COR-L47 (cell line): ENCODE measurements around the gene EIF4H.
"Not testable (repeated sequence)": the region's sequence is repeated elsewhere in the genome, so short reads cannot be mapped to it uniquely, and the experiment has no call there.

Experiments used
- DNase-seq: peaks from one replicate; lab custom pipeline; 2025; lab: John Stamatoyannopoulos, UW

Gene EIF4H

DNA sequence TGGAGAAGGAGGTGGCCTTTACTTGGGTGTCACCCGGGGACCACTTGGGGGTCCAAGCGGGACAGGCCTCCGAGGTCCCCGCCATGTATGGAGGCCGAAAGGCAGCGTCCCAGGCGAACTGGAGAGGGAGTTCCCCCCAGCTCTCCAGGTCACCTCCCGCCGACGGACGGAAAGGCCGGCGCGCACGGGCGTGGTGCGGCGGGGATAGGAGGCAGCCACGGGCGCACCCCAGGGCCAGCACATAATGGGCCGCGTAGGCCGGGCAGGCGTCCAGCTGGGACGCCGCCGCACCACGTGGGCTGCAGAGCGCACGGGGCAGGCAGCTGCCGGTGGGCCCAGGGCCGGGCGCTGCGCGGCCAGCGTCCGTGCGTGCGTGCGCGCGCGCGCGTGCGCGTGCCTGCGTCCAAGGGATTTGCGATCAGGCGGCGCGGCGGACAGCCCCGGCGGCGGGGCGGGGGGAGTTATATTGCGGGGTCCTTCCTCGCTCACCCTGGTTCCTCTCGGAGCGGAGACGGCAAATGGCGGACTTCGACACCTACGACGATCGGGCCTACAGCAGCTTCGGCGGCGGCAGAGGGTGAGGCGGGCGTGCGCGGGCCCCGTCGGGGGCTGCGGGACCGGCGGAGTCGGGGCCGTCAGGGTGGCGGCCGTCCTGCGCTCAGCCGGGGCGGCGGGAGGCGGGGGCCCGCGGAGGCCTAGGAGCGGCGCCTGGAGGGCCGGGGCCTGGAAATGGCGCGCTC is at the start of gene EIF4H:
Gene EIF4H (plus strand): TSS at position 491 of the 740 bp plus-strand sequence. CDS start 28 bp downstream, at position 519.
- DNase-seq, result peak; percentile 91

DNA sequence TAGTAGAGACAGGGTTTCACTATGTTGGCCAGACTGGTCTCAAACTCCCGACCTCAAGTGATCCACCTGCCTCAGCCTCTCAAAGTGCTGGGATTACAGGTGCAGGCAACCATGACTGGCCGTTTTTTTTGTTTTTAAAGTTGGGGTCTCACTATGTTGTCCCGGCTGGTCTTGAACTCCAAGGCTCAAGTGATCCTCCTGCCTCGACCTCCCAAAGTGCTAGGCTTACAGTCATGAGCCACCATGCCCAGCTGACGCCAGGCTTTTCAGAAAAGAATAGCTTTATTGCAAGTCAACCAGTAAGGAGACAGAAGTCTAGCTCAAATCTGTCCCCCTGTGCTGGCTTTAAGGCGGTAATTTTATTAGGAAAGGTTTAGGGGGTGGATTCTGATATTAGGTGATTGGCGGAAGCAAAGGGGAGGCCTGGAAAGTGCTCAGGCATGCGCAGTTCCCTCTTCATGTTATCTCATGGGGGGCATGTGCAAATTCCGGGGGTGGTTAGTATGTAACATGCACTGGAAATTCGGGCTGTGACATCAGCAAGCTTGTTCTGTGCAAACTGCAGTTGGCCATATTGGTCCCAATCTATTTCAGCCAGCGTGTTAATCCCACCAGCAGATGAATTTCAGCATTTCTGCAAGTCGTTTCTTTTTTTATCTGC is 47.8 kb upstream of the EIF4H start:
- DNase-seq, result no peak

DNA sequence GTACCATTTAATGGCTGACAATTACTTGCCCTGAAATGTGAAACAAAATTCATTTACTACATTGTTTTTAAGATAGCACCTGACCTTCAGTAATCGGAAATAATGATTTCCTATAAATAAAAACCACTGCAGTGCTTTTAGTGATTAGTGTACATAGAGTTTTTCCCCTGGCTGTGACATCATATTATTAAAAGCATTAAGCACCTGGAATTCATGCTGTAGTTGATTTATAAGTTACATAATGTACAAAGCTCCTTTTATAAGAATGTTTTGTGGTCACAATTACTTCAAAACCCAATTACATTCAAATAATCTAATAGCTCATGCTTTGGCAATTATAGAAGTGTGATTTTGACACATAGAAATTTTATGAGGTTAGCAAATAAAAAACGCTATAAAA is 44.3 kb upstream of the EIF4H start:
- no peak for DNase-seq

DNA sequence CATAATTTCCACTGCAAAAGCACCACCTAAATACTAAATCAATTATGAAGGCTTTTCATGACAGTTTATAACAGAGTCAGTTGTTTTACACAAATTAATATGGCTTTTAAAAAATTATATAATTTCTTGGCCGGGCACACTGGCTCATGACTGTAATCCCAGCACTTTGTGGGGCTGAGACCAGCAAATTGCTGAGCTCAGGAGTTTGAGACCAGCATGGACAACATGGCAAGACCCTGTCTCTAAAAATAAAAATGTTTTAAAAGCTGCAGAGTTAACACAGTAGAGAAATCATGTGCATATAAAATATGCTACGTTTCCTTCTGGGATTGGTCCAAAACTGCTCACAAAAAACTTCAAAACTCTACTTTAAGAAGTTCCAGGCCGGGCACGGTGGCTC is 43.6 kb upstream of the EIF4H start:
- DNase-seq, result no peak

DNA sequence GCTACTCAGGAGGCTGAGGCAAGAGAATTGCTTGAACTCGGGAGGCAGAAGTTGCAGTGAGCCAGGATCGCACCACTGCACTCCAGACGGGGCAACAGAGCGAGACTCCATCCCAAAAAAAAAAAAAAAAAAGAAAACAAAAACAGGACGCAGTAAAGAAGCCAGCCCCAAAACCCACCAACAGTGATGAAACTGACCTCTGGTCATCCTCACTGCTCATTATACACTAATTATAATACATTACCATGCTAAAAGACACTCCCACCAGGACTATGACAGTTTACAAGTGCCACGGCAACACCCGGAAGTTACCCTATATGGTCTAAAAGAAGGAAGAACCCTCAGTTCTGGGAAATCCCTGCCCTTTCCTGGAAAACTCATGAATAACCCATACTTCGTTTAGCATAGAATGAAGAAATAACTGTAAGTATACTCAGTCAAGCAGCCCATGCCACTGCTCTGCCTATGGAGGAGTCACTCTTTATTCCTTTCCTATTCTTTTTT is 40.0 kb upstream of the EIF4H start:
- DNase-seq, result no peak

DNA sequence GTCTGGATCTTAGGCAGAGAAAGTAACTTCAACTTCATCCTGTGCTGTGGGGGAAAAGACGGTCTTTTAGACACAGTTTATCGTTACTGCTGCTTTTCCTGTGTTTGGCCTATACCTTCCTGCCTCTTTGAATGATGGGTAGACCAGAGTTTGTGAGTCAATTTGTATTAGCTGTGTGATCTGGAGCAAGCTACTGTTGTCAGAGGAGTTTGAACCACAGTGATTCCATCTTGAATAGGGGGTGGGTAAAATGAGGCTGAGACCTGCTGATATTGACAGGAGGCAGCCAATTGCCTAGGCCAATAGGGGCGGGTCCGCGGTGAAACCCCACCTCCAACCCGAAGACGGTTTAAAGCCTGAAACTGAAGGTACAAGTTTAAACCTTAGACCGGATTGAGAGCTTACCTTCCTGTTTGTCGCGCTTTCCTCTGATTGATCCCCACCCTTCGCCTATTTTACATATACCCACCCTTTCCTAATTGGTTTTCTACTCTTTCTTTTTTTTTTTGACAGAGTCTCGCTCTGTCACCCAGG is 35.8 kb upstream of the EIF4H start:
- no peak for DNase-seq

DNA sequence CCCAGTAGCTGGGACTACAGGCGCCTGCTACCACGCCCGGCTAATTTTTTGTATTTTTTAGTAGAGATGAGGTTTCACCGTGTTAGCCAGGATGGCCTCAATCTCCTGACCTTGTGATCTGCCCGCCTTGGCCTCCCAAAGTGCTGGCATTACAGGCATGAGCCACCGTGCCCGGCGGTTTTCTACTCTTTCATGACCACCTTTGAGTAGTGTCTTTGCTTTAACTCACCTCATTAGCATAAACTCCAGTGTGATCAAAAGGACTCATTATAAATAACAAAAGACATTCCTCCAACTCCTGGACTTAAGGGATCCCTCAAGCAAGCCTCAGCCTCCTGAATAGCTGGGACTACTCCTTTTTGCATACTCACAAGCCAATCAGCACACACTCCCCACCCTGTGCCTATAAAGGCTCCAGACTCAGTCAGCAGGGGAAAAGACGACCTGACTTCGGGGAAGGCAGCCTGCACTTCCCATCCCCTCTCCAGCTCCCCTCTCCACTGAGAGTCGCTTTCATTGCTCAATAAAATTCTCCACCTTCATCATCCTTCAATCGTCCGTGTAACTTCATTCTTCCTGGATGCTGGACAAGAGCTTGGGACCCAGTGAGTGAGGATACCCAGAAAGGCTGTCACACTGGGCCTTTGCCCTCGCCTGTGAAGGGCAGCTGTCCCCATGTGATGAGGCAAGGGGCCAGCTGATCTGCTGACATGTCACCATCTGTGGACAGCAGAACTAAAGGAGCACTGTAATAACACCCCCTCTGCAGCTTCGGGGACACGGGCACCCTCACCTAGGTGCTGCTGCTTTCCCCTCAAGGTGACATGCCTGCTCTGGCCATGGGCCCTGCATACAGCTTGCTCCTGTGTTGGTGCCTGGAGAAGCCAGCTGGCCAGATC is 35.0 kb upstream of the EIF4H start:
- no peak for DNase-seq

DNA sequence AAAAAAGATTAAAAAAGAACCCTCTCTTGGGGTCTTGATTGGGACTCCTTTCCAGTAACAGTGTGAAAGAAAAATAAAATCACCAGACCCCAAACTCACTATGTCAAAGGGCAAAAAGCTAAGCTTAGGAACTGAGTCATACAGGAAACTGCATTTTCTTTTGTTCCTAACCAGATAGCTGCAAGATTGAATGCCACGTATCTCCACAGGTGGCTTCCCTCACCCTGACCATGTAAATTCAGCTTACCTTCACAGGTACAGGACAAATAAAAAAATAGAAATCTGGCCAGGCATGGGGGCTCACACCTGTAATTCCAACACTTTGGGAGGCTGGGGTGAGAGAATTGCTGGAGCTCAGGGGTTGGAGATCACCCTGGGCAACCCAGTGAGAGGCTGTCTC is 32.5 kb upstream of the EIF4H start:
- DNase-seq, result no peak

DNA sequence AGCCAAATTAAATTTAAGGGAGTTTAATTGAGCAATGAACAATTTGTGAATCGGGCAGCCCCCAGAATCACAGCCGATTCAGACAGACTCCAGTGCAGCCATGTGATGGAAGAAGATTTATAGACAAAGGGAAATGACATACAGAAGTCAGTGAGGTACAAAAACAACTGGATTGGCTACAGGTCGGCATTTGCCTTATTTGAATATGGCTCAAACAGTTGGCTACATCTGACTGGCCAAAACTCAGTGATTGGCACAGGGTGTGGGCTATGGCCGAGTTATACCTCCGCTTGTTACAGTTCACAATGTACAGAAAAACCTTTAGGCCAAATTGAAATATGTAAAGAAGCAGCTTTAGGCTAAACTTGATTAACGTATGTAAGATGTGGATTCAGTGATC is 30.8 kb upstream of the EIF4H start:
- DNase-seq, result no peak

DNA sequence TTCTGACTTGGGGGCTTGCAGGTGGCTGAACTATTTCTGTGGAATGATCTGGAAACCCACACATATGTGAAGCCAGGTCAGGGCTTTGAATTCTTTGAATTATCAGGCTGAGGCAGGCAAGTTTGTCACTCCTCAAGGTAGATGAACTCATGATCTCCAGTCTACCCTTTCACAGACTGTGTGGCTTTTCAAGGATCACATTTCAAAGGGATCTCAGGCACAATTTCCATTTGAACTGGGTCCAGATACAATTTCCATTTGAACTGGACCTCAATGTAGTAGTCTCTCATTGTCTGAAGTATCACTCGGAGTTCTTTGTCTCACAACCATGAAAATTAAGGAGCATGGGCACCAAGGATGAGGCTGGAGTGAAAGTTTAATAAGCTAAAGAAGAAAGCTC is 25.7 kb upstream of the EIF4H start:
- no peak for DNase-seq

DNA sequence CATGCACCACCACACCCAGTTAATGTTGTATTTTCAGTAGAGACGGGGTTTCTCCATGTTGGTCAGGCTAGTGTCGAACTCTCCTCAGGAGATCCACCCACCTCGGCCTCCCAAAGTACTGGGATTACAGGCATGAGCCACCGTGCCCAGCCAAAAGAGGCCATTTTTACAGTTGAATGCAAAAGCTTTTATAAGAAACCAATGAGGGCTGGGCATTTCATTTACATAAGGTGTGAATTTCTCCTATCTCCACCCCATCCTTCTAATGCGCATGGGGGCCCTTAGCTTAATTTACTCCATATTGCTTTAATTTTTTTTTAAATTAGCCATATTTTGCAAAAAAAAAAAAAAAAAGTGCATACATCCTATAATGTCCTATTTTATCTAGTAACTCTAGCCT is 25.1 kb upstream of the EIF4H start:
- no peak for DNase-seq

DNA sequence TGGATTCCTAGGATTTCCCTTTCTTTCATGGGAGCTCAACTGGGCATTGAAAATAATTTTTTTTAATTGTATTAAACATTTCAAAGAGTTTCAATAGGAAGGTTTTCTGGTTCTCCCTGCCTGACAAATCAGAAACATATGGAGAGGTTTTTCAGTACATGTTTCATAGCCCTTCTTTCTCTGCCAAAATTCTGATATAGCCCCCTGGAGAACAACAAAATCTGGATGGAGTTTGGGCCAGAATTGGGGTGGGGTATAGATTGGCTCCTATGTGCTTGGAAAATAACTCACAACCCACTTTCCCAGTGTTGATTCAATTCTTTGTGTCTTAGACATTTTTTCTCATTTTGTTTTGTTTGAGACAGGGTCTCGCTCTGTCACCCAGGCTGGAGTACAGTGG is 24.6 kb upstream of the EIF4H start:
- DNase-seq, result no peak

DNA sequence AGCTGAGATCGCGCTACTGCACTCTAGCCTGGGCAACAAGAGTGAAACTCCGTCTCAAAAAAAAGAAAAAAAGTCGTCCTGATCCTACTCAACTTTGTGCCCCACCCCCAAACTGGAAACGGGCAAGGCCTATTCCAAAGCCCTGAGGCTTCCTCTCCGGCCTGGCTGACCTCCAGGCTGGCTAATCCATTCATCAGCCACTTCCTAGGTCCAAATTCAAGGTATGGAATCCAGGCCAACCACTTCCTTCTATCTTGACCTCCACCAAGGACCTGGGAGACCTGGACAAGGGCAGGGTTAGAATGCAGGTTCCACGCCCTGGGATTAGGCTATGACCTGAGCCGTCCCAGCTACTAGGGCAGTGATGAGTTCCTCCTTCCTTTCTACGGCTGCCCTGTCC is 20.4 kb upstream of the EIF4H start:
- DNase-seq, result no peak

DNA sequence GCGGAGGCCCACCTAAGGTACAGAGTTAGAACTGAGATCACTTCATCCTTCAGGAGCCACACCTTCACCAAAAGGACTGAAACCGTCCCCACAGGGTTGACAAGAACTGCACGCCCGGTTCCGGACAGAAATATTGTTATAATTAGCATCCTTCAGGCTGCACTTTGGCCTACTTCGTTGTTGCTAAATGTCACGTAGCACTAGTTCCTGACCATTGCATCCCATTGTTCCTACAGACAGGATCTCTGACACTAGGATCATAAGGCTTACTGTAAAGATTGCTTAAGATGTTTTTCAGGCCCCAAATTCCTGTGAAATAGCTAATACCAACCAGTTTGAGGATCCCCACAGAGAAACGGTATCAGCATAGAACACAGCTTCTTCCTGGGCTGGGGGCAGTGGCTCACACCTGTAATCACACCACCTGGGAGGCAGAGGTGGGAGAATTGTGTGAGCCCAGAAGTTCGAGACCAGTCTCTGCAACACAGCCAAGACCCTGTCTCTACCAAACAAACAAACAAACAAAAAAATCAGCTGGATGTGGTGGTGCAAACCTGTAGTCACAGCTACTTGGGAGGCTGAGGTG is 18.3 kb upstream of the EIF4H start:
- no peak for DNase-seq

DNA sequence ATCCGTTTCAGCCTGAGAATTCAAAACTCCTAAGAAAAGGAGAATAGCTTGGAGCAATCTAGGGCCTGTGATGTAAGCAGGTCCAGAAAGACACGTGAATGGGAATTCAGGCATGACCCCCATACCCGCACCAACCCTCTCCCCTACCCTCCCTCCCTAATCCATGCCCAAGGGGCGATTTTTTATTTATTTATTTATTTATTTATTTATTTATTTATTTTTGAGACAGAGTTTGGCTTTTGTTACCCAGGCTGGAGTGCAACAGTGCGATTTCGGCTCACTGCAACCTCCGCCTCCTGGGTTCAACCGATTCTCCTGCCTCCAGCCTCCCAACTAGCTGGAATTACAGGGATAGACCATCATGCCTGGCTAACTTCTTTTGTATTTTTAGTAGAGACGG is 16.6 kb upstream of the EIF4H start:
- DNase-seq, result no peak

DNA sequence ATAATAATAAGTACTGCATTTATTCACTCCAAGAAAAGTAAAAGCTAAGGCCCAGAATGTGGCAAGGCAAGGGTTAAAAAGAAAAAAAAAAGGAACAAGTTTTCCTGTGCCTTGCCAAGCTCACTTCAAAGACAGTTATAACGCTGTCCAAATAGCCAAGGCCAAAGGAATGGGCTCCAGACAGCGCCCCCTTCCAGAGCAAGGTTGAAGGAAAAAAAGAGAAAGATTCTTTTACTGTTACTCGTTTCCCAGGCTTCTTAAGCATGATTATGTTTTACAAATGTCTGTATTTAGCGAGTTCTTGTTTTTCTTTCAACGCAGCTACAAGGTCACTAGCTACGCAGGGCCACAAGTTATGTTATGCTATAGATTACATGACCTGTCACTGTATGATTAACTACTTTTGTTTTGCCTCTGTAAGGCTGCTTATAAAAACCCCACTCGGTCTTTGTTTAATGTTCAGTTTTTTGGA is 9.1 kb upstream of the EIF4H start:
- no peak for DNase-seq

DNA sequence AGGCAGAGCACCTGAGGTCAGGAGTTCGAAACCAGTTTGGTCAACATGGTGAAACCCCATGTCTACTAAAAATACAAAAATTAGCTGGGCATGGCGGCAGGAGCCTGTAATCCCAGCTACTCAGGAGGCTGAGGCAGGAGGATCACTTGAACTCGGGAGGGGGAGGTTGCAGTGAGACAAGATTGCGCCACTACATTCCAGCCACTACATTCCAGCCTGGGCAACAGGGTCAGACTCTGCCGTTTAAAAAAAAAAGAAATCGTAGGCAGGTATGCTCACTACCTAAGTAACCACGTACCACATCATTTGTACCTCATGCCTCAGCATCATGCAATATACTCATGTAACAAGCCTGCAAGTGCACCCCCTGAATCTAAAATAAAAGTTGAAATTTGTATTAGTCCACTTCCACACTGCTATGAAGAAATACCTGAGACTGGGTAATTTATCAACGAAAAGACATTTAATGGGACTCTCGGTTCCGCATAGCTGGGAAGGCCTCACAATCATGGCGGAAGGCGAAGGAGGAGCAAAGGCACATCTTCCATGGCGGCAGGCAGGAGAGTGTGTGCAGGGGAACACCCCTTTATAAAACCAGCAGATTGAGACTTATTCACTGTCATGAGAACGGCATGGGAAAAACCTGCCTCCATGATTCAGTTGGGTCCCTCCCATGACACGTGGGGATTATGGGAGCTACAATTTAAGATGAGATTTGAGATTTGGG is 8.1 kb upstream of the EIF4H start:
- no peak for DNase-seq

DNA sequence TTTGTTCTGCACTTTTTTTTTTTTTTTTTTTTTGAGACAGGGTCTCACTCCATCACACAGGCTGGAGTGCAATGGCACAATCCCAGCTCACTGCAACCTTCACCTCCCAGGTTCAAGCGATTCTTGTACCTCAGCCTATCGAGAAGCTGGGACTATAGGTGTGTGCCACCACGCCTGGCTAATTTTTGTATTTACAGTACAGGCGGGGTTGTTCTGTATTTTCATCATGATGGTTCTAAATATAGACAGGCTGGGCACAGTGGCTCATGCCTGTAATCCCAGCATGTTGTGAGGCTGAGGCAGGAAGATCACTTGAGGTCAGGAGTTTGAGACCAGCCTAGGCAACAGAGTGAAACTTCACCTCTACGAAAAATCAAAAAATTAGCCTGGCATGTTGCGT is 6.8 kb upstream of the EIF4H start:
- DNase-seq, result not testable (repeated sequence)

DNA sequence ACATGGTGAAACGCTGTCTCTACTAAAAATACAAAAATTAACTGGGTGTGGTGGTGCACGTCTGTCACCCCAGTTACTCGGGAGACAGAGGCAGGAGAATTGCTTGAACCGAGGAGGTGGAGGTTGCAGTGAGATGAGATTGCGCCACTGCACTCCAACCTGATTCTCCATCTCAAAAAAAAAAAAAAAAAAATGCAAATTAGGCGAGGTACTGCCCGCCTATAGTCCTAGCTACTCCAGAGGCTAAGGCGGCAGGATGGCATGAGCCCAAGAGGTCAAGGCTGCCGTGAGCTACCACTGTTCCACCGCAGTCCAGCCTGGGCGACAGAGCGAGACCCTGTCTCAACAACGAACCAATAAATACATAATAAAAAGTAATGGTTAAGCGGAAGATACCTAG is 1.1 kb upstream of the EIF4H start:
- DNase-seq, result no peak

DNA sequence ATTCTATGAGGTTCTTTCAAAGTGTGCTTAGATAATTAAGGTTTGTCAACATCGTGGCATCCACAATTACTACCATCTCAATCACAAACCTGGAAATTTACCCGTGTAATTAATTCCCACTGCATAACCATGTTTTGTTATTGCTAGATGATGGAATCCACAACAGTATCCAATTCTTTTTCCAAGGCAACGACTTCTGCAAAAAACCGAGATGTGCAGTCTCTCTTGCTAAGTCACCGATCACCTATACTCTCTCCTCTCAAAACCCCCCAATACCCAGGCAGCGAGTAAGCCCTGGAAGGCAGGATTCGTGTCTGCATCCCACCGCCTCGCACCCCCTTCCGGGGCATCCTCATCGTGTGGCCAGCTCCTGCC is 678 bp upstream of the EIF4H start:
- no peak for DNase-seq

DNA sequence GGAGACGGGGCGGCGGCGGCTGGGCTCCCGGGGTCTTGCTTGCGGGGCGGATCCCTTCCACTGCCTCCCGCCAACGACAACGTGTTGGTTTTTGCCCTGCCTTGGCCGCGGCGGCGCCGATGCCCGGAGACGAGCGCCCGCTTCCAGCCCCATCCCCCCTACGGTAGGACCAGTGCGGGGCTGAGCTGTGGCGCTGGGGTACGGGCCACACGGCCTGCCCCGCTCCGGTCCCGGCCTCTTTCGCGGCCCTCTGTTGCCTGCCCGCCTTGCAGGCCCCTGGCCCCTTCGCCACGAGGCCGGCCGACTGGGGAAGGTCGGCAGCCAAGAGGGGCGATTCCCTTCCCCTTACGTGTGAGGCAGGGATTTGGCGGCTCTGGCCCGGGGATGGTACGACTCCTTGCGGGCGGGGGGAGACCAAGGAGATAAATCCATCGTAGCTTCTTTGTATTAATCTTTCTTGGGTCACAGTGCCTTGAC is 488 bp downstream of the EIF4H start:
- peak; percentile 26 for DNase-seq
